Measurements from ENCODE around the gene HP1BP3. TPM values are rescaled to one million over a fixed set of nuclear protein-coding genes. Genes with fewer than 3 reads are reported as not detected.
"Not testable (repeated sequence)": the region's sequence is repeated elsewhere in the genome, so short reads cannot be mapped to it uniquely, and the experiment has no call there.

The HP1BP3 gene
- total RNA-seq, 4 donors from 2014 or later, result 221 to 322 (median 237) TPM

DNA sequence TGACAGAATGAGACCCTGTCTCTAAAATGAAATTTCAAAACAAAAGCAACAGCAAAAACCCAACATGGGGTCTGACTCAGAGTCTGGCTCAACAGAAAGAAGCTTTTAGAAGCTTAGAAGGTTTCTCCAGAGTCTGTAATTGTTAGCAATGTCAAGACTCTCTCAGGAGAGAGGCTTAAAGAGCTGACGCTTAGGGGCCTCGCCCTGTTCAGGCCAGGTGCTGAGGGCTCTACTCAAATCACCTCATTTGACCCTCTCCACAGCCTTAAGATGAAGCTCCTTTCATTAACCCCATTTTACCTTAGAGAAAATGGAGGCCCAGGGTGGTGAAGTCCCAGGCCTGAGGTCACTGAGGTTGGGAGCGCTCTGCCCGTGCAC, 64.0 kb downstream of the HP1BP3 start:
- Histone ChIP-seq H3K4me1 (peaks cover 0 to under 1% (median 0%) of the 10 kb centered on the region in 3 donors), H3K4me3 (no peak overlapping the region), H3K9me3 (no peaks in the 10 kb centered on the region), H3K27ac (no peak overlapping the region), H3K36me3 (no peaks in the 10 kb centered on the region), H3K27me3 (peaks cover 4% of the 10 kb centered on the region)
- no peak for ATAC-seq
- TF ChIP-seq POLR2AphosphoS5 (IDR thresholded peaks at IDR 0.05) (no peak), EP300 (IDR thresholded peaks at IDR 0.05) (no peak)
- TF ChIP-seq, protein P1, sequence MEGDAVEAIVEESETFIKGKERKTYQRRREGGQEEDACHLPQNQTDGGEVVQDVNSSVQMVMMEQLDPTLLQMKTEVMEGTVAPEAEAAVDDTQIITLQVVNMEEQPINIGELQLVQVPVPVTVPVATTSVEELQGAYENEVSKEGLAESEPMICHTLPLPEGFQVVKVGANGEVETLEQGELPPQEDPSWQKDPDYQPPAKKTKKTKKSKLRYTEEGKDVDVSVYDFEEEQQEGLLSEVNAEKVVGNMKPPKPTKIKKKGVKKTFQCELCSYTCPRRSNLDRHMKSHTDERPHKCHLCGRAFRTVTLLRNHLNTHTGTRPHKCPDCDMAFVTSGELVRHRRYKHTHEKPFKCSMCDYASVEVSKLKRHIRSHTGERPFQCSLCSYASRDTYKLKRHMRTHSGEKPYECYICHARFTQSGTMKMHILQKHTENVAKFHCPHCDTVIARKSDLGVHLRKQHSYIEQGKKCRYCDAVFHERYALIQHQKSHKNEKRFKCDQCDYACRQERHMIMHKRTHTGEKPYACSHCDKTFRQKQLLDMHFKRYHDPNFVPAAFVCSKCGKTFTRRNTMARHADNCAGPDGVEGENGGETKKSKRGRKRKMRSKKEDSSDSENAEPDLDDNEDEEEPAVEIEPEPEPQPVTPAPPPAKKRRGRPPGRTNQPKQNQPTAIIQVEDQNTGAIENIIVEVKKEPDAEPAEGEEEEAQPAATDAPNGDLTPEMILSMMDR (IDR thresholded peaks at IDR 0.05), result no peak
- 86 to 93% methylated on average over 4 of the region's 4 CpGs for WGBS, 2 donors (ENCODE audit: low coverage in 1 of 2)

DNA sequence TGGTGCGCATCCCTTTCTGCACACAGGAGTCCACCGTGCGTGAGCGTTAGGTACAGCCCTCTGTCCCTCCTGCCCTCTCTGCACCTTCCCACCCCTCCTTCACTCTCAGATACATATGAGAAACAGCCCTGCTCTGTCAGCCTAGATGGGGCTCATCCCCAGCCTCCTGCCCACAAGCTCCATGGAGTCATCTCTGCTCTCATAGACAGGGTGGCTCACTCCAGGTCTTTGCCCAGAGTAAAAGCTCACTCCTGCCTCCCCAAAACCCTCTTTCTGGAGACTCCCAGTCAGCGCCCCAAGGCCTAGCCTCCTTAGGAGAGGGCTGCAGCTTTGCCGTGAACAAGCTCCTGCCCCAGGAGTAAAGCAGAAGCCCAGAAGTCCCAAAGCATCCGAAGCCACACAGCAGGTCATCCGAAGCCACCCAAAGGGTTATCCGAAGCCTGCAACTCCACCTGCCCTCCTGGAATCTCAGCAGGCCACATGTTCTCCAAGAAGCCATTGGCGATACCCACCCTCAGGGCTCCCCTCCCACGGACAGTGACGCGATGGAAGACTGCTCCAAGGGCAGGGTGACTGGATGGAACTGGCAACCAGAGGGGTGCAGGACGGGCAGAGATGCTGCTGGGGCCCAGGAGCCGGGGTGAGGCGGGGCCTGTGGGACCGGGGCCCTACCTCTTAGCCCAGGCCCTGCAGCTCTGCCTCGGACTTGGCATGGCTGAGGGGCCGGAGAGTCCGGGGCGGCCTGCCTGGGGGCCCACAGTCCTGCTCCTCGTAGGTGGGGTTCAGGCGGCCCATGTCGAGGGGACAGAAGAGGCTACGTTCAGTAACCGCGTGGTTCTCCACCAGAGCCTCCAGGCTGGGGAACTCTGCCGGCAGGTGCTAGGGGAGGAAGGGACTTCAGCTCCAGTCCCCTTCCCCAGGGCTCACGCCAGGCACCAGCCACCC, 65.7 kb downstream of the HP1BP3 start:
- TF ChIP-seq, protein P1 (IDR thresholded peaks at IDR 0.05), result no peak
- TF ChIP-seq POLR2AphosphoS5 (IDR thresholded peaks at IDR 0.05), result no peak
- TF ChIP-seq EP300 (IDR thresholded peaks at IDR 0.05), result no peak
- TF ChIP-seq POLR2A (IDR thresholded peaks at IDR 0.05), result no peak
- 87% methylated on average over 9 of the region's 29 CpGs; no CpG with 5 or more reads in 1 of the 2 donors for WGBS, 2 donors (ENCODE audit: low coverage in 1 of 2)
- H3K9me3 ChIP-seq, result no peaks in the 10 kb centered on the region
- H3K27ac ChIP-seq, result no peak overlapping the region
- H3K4me1 ChIP-seq, result peaks cover 0 to 13% (median 6%) of the 10 kb centered on the region in 3 donors
- no peaks in the 10 kb centered on the region for H3K36me3 ChIP-seq
- H3K4me3 ChIP-seq, result no peak overlapping the region
- H3K27me3 ChIP-seq, result peaks cover 4% of the 10 kb centered on the region
- ATAC-seq, result no peak

DNA sequence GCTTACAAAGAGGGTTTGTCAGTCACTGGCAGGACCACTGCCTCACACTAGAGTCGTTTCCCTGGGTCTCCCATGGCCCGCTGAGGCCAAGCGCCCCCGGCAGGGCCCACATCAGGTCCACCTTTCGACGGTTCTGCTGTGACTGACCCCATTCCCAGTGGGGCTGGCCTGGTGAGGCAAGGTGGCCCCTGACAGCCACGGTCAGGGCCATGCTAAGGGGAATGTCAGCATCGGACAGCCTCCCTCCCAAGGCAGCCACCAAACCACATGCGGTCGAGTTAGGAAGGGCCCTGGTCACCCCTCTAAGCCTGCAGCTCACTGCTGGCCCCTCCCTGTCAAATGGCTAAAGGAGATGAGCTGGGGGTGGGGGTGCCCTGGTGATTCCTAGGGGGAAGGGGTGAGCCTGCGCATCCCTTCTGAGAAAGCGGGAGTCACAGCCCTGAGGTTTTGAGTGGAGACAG, 66.4 kb downstream of the HP1BP3 start:
- H3K27ac ChIP-seq, result no peak overlapping the region
- no peaks in the 10 kb centered on the region for H3K36me3 ChIP-seq
- H3K4me1 ChIP-seq, result peaks cover 0 to 13% (median 6%) of the 10 kb centered on the region in 3 donors
- 100% methylated on average over 3 of the region's 12 CpGs; no CpG with 5 or more reads in 1 of the 2 donors for WGBS, 2 donors (ENCODE audit: low coverage in 1 of 2)
- no peak for ATAC-seq
- H3K9me3 ChIP-seq, result no peaks in the 10 kb centered on the region
- no peak overlapping the region for H3K4me3 ChIP-seq
- peaks cover 11% of the 10 kb centered on the region for H3K27me3 ChIP-seq
- TF ChIP-seq POLR2AphosphoS5 (IDR thresholded peaks at IDR 0.05) (no peak), POLR2A (IDR thresholded peaks at IDR 0.05) (no peak), EP300 (IDR thresholded peaks at IDR 0.05) (no peak)
- TF ChIP-seq, protein P1 (IDR thresholded peaks at IDR 0.05), result no peak

DNA sequence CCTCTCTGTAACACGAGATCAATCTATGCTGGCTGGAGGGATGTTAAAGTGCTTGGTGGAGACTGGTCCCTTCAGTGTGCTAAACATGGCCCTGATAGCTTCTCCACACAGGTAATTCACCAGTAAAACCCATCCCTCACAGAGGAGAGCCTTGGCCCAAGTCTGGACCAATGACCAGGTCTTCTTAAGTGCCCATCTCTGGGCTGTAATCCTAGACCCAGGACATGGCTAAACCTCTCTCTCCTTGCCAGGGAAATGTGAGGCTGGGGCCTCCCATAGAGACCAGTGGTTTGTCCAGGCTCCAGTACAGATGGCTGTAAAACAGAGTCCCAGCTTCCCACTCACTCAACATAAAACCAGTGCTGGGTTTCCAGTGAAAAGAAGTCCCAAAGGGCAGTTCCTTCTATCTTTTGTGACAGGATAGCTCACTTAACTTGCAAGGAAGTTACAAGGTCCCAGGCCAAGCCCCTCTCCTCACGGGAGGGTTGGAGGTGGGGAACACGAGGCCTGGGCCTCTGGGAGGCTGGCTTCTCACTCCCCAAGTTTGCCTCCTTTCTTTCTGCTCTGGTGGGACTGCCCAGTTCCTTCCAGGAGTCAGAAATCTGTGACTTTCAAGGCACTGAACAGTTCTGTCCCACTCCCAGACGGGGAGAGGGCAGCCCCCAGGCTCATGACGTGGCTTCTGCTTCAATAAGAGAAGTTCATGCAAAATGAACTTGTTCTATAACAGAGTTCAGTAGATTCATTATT, 67.1 kb downstream of the HP1BP3 start:
- peaks cover 0 to 13% (median 6%) of the 10 kb centered on the region in 3 donors for H3K4me1 ChIP-seq
- no peaks in the 10 kb centered on the region for H3K9me3 ChIP-seq
- H3K27me3 ChIP-seq, result peaks cover 17% of the 10 kb centered on the region
- no peaks in the 10 kb centered on the region for H3K36me3 ChIP-seq
- no peak for ATAC-seq
- no peak overlapping the region for H3K4me3 ChIP-seq
- 30 to 79% methylated on average over 1 to 4 of the region's 5 CpGs for WGBS, 2 donors (ENCODE audit: low coverage in 1 of 2)
- H3K27ac ChIP-seq, result no peak overlapping the region
- TF ChIP-seq EP300 (IDR thresholded peaks at IDR 0.05) (no peak), POLR2AphosphoS5 (IDR thresholded peaks at IDR 0.05) (no peak)

DNA sequence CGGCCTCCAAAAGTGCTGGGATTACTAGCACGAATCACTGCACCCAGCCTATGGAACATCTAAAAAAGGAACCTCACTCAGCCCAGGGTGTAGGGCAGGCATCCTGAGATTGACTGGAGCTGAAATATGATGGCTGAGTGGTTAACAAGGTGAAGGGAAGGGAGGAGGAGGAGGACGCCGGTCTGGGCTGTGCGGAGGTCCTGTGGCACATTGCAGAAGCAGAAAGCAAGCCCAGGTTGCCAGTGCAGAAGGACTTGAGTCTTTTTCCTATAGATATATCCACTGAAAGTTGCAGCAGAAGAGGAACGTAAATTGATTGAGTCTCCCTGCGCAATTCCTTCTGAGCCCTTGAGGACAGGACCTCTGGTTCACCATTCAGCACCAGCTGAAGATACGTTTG, 67.8 kb downstream of the HP1BP3 start:
- Histone ChIP-seq H3K27me3 (peaks cover 24% of the 10 kb centered on the region), H3K36me3 (no peaks in the 10 kb centered on the region), H3K27ac (no peak overlapping the region), H3K9me3 (no peaks in the 10 kb centered on the region), H3K4me3 (no peak overlapping the region), H3K4me1 (peaks cover 0 to 13% (median 6%) of the 10 kb centered on the region in 3 donors)
- TF ChIP-seq POLR2AphosphoS5 (IDR thresholded peaks at IDR 0.05), result no peak
- TF ChIP-seq, protein P1 (IDR thresholded peaks at IDR 0.05), result no peak
- no peak for TF ChIP-seq POLR2A (IDR thresholded peaks at IDR 0.05)
- TF ChIP-seq EP300 (IDR thresholded peaks at IDR 0.05), result no peak
- 79 to 96% methylated on average over 3 to 6 of the region's 8 CpGs for WGBS, 2 donors (ENCODE audit: low coverage in 1 of 2)
- ATAC-seq, result no peak

DNA sequence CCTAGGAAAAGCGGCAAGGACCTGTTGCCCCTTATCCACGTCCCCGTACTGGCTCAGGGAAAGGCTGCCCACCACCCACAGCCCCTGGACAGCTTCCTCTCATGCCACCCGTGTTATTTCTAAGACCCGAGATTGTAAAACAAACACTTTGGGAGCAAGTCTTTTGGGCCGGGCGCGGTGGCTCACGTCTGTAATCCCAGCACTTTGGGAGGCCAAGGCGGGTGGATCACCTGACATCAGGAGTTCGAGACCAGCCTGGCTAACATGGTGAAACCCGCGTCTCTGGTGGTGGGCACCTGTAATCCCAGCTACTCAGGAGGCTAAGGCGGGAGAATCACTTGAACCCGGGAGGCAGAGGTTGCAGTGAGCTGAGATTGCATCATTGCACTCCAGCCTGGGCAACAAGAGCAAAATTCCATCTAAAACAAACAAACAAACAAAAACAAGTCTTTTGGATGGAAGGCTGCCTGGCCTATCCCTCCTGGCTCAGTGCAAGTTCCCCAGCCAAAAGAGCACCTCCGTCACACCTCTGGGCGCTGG, 68.7 kb downstream of the HP1BP3 start:
- H3K9me3 ChIP-seq, ATAC-seq, H3K36me3 ChIP-seq: not testable (repeated sequence)
- Histone ChIP-seq H3K4me1 (peaks cover 0 to 13% (median 6%) of the 10 kb centered on the region in 3 donors), H3K4me3 (peak overlapping the region; percentile 24 to 58), H3K27me3 (peaks cover 31% of the 10 kb centered on the region), H3K27ac (peak overlapping the region in 1 of 4 donors; percentile 17)
- WGBS, 2 donors (ENCODE audit: low coverage in 1 of 2), result 69 to 90% methylated on average over 2 to 6 of the region's 17 CpGs

Measured in gastroesophageal sphincter (tissue), 4 donors.